GM21423 (cell line): ENCODE data around the gene RAB43.
A peak's percentile ranks its signal among the peaks of the same experiment; 100 is the strongest.
"Not testable (repeated sequence)": the region's sequence is repeated elsewhere in the genome, so short reads cannot be mapped to it uniquely, and the experiment has no call there.

Source experiments
- ATAC-seq: cut with Tn5 transposase; IDR thresholded peaks from one replicate; pipeline ENCODE4 v1.9.1; 2021; ENCODE audit warnings: mild to moderate bottlenecking, moderate library complexity; ENCODE audit not compliant: unreplicated experiment

The RAB43 gene

GRCh38 chr3:129122412-129123011 is 908 bp upstream of the RAB43 start:
- ATAC-seq = no peak

GRCh38 chr3:129121016-129121791 is 400 bp downstream of the RAB43 start:
- peak; percentile 9 for ATAC-seq

- peak; percentile 66 for ATAC-seq
Measured at GRCh38 chr3:129120254-129121004, 1.2 kb downstream of the RAB43 start.

DNA sequence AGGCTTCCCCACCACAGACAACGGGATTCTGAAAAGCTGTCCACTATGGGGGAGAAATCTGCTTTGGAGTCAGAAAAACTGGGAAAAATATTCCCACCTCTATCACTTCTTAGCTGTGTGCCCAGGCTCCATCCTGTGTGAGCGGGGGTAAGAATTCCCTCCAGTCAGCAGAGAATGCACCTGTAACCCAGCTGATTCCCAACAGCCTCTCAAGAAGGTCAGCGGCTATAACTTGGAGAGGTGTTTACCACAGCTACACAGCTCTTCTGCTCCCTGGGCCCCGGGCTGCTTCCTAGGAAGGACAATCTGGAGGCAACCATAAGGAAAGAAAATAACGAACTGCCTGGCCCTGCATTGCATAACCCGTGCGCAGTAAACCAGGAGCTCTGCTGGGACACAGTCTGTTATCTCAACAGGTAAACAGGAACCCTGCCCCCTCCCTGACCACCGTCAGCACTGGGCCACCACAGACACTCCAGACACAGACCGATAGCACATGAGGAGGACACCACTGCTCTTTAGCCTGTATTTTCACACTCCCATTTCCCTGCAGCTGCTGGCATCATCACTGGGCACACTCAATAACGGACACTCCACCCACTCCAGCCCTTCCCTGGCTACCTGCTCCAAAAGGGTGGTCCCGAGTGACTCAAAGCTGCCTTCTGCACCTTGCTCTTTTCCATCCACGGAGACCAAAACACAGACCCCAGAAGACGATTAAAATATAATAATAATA is 2.1 kb downstream of the RAB43 start:
- ATAC-seq = no peak

DNA sequence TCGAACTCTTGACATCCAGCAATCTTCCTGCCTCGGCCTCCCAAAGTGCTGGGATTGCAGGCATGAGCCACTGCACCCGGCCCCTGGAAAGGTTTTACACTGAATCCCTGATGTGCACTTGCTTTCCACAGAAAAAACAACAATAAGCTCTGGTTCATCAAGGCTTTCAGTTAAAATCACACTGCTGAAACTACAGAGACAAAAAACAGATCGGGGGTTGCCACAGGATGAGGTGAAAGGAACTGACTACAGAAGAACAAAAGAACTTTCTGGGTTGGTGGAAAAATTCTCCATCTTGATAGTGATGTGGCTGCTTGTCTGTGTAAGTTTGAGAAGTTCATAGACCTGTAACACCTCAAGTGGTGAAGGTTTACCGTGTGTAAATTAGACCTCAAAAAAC is 2.9 kb downstream of the RAB43 start:
- no peak for ATAC-seq

- no peak for ATAC-seq
Measured at GRCh38 chr3:129117134-129117533, 4.5 kb downstream of the RAB43 start.

DNA sequence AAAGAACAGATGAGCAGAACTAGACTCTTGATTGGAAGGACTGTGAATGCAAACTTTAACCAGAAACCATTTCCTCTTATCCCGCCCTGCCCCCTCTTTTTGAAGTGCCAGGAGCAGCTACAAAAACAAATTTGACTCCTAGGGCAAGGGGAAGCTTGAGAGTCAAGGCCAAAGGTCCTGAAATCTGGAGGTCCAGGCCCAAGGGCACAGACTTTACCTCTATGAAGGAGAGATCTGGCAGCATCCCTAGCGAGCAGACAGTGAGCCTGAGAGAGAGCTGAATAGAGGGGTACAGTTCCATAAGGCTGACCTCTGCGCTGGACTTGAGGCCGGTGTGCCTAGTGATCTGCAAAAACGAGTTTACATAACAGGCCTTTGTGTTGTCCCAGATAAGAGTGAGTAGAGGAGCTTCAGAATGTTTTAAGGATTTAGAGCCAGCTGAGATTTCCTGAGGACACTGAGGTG is 5.1 kb downstream of the RAB43 start:
- ATAC-seq = no peak

GRCh38 chr3:129114455-129114854 is 7.1 kb downstream of the RAB43 start:
- ATAC-seq = no peak

GRCh38 chr3:129112308-129113052 is 9.1 kb downstream of the RAB43 start:
- no peak for ATAC-seq

- ATAC-seq = not testable (repeated sequence)
Measured at GRCh38 chr3:129111076-129111780, 10.4 kb downstream of the RAB43 start.

- no peak for ATAC-seq
Measured at GRCh38 chr3:129107793-129108192, 13.8 kb downstream of the RAB43 start.

DNA sequence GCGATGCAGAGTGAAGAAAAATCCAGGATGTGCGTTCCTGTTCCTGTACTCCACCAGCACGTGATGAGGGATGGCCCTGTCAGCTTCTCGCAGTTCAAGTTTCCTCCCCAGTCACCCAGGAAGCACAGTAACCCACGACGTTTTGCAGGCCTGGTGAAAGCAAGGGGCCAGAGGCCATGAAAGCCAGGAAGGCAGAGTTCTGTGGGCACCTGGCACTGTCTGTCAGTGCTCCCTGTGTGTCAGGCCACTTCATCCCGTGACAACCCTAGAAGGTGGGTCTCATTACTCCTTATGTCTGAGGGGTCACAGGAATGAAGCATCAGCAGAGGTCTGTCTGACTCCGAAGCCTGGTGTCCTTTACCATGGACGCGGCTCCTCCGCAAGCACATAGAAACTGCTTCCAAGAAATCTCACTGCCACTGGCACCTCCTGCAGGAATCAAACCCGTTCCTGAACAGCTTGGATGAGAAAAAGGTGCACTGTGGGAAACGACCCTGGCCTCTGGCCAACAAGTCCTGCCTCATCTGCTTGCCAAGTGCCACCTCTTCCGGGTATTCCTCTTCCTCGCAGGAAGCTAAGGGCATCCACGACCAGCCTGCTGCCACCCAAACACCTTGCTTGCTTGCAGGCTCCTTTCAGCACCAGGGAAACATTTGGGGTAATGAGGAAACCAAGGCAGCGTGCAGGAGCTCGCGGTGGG is 14.6 kb downstream of the RAB43 start:
- no peak for ATAC-seq

- no peak for ATAC-seq
Measured at GRCh38 chr3:129106320-129106719, 15.3 kb downstream of the RAB43 start.

DNA sequence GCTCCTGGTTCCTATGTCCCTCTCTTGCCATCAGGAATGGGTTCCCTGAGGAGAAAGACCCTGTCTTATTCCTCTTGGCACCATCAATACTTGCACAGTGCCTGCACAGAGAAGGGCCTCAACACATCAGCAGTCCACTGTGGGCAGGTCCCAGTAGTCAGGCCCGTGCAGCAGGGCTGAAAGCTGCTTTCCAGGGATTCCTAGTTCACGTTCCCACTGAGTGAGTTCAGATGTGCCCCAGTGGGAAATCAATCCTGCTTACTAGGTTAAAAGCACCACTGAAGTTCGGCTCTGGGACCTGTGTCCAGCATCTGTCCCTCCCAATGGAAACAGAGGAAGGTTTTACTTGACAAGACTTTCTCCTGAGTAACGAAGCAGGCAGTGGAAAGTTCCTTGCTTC is 15.7 kb downstream of the RAB43 start:
- ATAC-seq = no peak

DNA sequence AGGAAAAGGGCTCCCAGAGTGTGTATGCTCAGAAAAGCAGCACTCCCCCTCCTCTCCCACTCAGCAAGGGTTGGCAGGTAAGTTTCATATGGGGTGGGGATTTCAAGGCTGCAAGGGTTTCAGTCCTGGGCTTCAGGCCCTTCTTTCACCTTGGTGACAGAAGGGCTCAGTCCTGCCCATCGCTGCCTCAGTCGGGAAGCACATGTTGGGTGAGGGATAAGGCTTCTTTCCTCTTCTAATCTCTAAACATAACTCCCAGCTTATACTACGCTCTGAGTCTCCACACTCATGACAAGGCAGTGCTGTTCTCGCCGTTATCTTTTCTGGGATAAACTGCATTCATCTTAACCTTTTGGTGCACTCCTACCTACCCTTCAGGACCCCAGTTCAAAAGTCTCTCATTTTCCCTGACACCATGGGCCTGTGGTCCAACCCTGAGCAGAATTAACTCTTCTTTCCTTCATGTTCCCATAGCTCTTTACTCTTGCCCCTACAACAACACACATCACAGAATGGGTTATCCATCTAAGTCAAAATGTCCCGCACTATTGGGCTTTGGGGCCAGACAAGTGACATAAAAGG is 17.0 kb downstream of the RAB43 start:
- ATAC-seq = no peak

GRCh38 chr3:129104051-129104450 is 17.6 kb downstream of the RAB43 start:
- ATAC-seq = no peak

DNA sequence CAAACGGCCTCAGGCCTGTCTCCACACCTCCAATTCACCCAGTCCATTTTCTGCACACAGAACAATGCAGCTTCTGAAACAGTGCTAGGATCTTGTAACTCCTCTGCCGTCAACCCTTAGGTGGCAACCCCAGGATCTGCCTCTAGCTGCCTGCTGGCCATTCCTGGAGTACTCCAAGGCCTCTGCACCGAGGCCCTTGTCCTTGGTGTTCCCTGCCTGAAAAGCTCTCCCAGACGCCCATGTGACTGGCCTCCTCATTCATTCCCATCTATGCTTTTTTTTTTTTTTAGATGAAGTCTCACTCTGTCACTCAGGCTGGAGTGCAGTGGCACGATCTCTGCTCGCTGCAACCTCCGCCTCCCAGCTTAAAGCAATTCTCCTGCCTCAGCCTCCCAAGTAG is 18.3 kb downstream of the RAB43 start:
- no peak for ATAC-seq

GRCh38 chr3:129101370-129102138 is 20.1 kb downstream of the RAB43 start:
- no peak for ATAC-seq
